KG1 (cell line): ENCODE measurements around the gene VSTM2L.

Experiments
- DNase-seq: peaks from one replicate; lab custom pipeline; 2025; lab: John Stamatoyannopoulos, UW

Gene VSTM2L

GRCh38 chr20:37901240-37901639 is 1.7 kb upstream of the VSTM2L start:
- no peak for DNase-seq

DNA sequence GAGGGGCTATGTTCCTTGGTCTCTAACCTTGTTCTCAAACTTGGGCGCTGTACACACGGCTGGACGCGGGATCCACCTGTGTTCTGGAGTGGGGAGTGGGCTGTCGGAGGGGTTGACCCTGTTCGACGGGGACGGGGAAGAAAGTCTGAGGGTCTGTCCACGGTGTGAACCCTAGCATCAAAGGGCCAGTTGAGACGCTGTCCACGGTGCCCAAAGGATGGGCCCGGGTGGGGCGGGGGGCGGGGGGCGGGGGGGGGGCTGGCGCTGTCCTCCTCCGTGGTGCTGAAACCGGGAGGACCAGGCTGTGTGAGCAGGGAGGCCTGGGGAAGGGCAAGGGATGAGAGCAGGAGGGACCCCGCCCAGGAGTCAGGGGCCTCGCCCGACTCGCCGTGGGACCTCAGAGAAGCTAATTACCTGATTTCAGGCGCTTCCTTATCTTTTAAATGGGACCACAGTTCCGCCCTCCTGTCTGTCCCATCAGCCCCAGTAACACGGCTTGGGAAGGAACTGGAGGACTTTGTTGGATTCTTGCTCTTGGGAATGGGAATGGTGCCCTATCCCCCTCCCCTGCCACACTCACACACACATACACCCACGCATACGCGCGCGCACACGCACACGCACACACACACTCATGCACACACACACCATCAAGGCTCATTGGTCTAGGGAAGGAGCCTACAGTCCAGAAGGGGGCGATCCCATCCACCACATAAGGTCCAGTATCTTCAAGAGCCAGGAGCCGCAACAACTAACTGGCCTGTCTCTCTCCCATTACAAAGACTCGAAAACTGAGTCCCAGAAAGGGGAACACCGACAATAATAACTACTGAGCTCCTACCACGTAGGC is 1.0 kb upstream of the VSTM2L start:
- no peak for DNase-seq

DNA sequence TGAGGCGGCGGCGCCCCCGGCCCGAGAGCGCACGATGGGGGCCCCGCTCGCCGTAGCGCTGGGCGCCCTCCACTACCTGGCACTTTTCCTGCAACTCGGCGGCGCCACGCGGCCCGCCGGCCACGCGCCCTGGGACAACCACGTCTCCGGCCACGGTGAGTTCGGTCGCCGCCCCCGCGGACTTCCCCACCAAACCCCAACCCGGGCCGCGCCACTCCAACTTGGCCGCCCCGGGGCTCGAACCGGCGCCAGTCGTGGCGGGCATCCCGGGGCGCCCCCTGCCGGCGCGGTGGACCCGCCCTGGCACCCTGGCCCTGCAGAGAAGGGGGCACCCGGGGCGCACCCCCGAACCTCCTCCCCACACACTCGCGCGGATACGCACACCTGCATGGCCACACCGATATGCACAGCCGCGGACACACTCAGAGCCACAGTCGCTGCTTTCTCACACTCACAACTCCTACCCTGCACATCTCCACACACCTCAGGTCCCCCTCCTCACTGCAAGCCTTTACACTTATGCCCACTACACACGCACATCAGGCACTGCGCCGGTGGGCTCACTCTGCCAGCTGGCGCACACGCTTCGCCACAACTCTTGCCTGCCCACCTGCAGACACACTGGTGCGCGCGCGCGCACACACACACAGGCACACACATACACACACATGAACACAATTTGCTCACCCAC is 535 bp downstream of the VSTM2L start:
- no peak for DNase-seq

- DNase-seq: no peak
Observed at GRCh38 chr20:37904008-37904642, 1.2 kb downstream of the VSTM2L start.

DNA sequence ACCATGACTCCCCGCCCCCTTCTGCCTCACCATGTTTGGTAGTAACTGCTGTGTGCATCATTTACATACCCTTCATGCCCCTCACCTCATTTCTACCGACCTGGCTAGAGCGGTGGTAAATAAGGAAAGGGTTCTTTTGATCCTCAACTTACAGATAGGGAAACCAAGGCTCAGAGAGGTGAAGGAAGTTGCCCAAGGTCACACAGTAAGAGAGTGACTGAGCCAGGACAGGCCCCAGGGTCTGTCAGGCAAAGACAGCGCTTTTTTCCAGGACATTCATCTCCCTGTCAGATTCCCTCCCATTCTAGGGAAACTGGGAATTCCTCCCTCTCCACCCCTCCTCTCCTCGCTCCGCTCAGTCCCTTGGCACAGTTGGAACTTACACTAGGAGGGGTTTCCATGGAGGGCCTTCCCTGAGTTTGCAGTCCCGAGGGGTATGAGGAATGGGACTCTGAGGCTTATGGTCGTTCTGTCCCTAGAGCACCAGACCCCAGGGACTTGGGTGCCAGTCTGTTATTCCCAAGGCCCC is 2.0 kb downstream of the VSTM2L start:
- DNase-seq: no peak

DNA sequence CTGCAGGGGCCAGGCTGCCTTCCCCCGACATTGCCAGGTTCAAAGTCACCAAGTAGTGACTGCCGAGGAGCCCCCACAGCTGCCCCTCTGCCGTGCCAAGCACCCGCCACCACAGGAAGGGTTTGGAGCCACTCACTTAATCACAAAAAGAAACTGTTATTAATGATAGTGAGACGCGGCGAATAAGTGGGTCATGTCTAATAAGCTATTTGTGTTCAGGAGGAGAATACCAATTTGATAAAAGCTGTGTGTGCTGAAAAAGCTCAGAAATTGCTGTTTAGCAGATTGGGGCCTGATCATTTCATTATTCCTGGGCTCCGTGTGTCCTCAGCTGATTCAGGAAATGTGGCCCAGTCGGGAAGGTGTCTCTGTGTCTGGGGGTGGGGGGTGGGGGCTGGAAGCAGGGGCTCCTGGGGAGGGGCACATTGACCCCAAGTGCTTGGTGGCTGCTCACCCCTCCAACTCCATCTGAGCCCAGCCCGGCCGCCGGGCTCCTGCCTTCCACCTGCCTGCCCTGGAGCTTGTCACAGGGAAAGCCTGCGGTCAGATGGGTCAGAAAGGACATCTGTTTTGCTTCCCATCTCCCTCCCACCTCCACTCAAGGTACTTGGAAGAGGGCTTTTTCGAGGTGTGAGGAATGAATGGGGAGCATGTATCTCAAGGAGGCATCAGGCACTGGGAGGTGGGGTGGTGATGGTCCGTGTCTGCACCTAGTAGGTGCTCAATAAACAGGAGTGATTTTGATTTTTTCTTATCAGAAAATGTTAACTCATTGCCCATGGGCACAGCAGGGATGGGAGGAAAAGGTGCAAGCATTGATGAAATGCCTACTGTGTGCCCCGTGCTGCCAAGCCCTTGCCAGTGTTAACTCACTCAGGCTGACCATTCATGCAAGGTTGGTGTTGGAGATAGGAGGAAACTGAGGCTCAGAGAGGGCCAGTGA is 3.0 kb downstream of the VSTM2L start:
- no peak for DNase-seq

DNA sequence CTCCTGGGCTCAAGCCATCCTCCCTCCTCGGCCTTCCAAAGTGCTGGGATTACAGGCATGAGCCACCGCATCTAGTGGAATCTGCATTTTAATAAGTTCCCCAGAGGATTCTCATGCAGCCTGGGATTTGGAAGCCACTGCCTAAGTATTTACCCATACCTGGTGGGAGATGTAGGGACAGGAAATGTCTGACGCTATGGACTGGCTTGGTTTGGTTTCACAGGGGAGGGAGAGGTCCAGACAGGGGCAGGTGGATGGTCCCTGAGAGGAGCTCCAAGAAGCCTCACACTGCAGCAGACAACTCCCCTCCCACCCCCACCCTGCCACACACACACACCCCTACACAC is 4.4 kb downstream of the VSTM2L start:
- no peak for DNase-seq

GRCh38 chr20:37907677-37908401 is 4.9 kb downstream of the VSTM2L start:
- DNase-seq: no peak

- no peak for DNase-seq
Observed at GRCh38 chr20:37911261-37911660, 8.3 kb downstream of the VSTM2L start.

DNA sequence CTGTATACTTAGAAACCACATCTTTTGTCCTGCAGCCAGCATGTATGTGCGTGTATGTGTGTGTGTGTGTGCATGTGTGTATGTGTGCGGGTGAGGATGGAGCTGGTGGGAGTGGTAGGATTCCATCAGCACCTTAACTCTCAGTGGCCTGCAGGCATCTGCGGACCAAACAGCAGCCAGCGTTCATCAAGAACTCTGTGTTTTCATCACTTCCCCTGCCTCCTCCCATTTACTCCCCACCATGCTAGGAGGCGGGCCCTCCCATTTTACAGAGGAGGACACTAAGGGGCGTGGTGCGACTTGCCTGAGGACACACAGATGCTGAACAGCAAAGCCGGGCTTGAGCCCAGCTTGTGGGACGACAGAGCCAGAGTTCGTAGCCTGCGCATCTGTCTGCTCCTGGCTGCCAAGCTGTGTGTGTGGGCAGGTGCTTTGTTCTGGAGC is 8.9 kb downstream of the VSTM2L start:
- no peak for DNase-seq

DNA sequence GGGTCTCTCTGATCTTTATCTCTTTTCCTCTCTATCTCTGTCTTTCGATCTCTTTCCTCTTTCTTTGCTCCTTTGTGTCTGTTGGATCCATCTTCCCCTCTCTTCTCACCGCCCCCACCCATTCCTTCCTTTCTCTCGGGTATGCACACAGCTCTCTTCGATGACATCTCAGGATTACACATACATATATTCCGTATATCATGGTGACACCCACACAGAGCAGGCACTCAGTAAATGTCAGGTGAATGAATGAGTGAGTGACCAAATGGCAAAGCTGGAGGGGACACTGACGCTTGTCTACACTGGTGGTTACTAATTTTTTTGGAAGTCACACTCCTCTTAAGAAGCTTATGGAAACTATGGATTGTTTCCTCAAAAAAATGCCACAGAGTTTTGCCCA is 9.9 kb downstream of the VSTM2L start:
- DNase-seq: no peak

- DNase-seq: no peak
Observed at GRCh38 chr20:37913567-37914366, 10.8 kb downstream of the VSTM2L start.

DNA sequence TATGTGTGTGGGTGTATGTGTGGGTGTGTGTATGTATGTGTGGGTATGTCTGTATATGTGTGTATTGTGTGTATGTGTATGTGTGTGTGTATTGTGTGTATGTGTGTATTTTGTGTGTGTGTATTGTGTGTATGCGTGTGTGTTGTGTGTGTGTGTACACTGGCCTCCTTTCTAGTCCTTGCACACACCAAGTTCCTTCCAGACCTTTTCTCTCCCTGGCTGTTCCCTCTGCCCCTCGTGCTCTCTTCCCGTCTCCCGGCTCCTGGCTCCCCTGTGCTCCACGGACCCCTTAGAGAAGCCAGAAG is 11.4 kb downstream of the VSTM2L start:
- DNase-seq: no peak

DNA sequence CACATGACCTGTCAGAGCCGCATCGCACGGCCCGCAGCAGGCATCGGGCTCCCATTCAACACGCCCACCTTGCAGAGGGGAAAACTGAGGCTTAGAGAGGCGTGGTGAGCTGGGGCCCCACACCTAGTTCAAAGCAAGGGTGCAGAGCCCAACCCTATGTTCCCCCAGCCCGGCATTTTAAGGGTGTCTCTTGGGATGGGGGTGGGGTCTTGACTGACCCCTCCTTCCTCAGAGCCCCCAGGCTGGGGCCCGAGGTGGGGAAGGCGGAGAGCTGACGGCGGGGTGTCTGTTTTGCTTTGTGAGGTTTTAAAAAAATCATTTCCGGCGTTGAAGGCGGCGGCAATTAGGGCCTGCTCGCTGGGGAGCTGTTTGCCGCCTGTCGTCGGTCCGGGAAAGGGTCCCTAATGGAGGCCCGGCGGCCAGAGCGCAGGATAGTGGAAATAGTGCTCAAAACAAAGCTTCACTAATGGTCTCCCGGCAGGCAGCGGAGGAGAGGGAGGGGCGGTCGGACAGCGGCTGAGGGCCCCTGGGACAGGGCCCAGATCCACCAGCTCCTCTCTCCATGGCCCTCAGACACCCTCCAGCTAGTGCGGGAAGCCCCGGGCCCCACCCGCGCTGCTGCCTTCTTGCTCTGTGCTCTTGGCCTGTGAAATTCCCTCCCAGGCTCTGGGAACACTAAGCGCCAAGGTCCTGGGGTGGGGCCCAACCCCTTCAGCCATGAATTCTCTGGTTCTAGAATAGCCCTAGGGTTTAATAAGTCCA is 11.9 kb downstream of the VSTM2L start:
- DNase-seq: no peak

- no peak for DNase-seq
Observed at GRCh38 chr20:37915434-37915787, 12.5 kb downstream of the VSTM2L start.

- no peak for DNase-seq
Observed at GRCh38 chr20:37915800-37916570, 13.1 kb downstream of the VSTM2L start.

GRCh38 chr20:37917461-37917860 is 14.5 kb downstream of the VSTM2L start:
- no peak for DNase-seq

DNA sequence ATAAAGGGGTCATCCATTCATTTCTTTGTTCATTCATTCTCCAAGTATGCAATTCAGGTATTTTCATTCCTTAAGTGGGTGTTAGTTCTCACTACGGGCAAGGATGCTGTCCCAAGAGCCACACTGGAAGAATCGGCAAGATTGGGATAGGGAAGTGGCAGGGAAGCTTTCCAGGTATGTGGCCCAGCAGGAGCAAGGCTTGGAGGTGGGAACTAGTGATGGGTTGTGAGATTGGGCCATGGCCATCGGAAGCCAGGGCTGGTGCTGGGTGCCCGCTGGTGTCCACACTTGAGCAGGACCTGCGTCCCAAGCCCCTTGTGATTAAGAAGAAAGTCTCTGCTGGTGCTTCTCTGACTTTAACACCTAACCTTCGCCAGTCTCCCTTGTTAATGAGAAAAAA is 15.1 kb downstream of the VSTM2L start:
- no peak for DNase-seq
